Progenitor cell of endocrine pancreas (in vitro differentiated cells): Measurements from ENCODE around the gene SLC1A1. TPM values are rescaled to one million over a fixed set of nuclear protein-coding genes. Genes with fewer than 3 reads are reported as not detected.

Source experiments
- DNase-seq: peaks from one replicate; pipeline ENCODE4 v3.0.0; 2021; ENCODE audit warnings: low spot score; ENCODE audit not compliant: unreplicated experiment
- H3K27ac Mint-ChIP-seq: 2 replicates; pipeline ENCODE4 v1.8.0; 2021; ENCODE audit warnings: mild to moderate bottlenecking, moderate library complexity, mixed read lengths
- H3K27me3 Mint-ChIP-seq: 2 replicates; pipeline ENCODE4 v1.8.0; 2021; ENCODE audit warnings: mixed read lengths
- H3K36me3 Mint-ChIP-seq: 2 replicates; pipeline ENCODE4 v1.8.0; 2022; ENCODE audit warnings: mixed read lengths; ENCODE audit not compliant: insufficient read depth
- H3K4me1 Mint-ChIP-seq: 2 replicates; pipeline ENCODE4 v1.8.0; 2021; ENCODE audit warnings: low read depth, mixed read lengths
- H3K4me3 Mint-ChIP-seq: 2 replicates; pipeline ENCODE4 v1.8.0; 2021; ENCODE audit warnings: low read depth, mild to moderate bottlenecking, moderate library complexity, mixed read lengths
- H3K9me3 Mint-ChIP-seq: 2 replicates; pipeline ENCODE4 v1.8.0; 2021; ENCODE audit warnings: low read depth, mixed read lengths
- total RNA-seq: library from RNA; stranded (reverse); gene quantifications from 2 replicates; pipeline ENCODE4 v1.2.1, GENCODE V29; 2021
- TF ChIP-seq, protein P1 (sequence below): fragments of 200-600 bp; sonication (generic); IDR thresholded peaks from one replicate; pipeline ENCODE4 v1.5.0; 2021; ENCODE audit warnings: antibody characterized with exemption, mild to moderate bottlenecking; ENCODE audit not compliant: unreplicated experiment

The SLC1A1 gene
- total RNA-seq, 1 donor from 2014 or later = 3.8 TPM

DNA sequence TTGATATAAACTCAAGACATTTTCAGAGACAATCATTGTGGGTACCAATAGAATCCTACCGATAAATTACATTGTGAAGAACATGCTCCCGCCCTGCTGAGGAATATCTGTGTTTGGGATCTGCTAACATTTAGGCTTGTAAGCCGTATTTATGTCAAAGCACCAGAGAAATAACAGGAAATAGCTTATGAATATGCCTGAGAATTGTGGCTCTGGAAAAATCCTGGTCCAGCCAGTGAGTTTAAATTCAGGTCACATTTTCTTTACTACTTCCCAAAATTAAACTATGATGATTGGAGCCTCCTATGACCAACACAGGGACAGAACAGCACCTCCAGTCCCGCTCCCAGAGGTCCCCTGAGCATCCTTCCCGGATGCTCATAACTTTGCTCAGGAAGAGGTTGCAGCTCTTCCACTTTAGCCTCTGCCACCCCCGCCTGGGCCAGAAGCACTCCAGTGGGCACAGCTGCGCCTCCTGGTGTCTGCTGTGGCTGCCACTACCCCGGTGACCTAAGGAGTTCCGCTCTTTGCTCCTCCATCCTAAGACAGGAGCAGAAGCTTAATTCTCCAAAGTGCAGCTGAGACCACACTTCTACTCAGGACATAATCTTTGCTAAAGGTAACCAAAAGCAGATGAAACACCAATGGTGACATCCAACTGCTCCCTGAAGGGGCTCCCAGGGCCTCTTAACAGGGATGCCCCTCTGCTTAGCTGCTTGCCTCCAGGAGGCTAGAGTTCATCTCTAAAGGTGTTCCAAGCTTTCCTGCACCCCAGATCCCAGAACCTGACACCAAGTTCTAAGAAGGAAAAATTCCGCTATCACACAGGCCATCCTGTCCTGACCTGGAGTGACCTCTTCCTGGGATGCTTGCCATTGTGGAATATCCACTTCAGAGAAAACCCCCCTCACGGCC is 58.8 kb downstream of the SLC1A1 start:
- Mint-ChIP-seq H3K27me3 (no peaks in the 10 kb centered on the region), H3K9me3 (no peaks in the 10 kb centered on the region), H3K27ac (no peak overlapping the region), H3K36me3 (no peaks in the 10 kb centered on the region), H3K4me1 (peaks cover 3% of the 10 kb centered on the region), H3K4me3 (no peak overlapping the region)
- DNase-seq = peak; percentile 27
- TF ChIP-seq, protein P1, sequence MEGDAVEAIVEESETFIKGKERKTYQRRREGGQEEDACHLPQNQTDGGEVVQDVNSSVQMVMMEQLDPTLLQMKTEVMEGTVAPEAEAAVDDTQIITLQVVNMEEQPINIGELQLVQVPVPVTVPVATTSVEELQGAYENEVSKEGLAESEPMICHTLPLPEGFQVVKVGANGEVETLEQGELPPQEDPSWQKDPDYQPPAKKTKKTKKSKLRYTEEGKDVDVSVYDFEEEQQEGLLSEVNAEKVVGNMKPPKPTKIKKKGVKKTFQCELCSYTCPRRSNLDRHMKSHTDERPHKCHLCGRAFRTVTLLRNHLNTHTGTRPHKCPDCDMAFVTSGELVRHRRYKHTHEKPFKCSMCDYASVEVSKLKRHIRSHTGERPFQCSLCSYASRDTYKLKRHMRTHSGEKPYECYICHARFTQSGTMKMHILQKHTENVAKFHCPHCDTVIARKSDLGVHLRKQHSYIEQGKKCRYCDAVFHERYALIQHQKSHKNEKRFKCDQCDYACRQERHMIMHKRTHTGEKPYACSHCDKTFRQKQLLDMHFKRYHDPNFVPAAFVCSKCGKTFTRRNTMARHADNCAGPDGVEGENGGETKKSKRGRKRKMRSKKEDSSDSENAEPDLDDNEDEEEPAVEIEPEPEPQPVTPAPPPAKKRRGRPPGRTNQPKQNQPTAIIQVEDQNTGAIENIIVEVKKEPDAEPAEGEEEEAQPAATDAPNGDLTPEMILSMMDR = peak; percentile 60

DNA sequence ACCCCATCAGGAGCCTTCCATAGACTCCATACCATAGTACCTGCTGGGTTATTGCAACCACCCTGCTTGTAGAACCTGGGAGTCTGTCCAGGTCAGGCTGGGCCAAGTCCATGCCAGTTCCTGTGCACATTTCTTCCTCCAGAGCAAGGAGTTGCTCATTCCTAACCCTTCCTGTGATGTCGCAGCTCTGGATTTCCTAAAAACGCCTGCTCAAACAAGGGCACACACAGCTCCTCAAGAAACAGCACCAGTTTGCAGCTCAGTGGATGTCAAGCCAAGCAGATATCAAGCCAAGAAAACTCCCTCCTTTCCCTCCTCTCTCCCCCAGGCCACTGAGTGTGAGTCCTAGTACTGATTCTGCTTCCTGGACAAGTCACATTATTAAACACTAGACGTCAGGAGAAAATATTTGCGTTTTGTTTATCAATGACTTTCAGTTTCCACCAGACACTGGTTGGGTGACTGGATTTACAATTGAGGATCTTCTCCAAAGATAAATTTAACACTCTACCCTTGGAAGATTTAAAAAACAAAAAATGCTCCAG is 59.6 kb downstream of the SLC1A1 start:
- Mint-ChIP-seq H3K27me3 (no peaks in the 10 kb centered on the region), H3K27ac (no peak overlapping the region), H3K4me1 (peaks cover 3% of the 10 kb centered on the region), H3K36me3 (no peaks in the 10 kb centered on the region), H3K9me3 (no peaks in the 10 kb centered on the region), H3K4me3 (no peak overlapping the region)
- TF ChIP-seq, protein P1 = no peak
- DNase-seq = no peak

DNA sequence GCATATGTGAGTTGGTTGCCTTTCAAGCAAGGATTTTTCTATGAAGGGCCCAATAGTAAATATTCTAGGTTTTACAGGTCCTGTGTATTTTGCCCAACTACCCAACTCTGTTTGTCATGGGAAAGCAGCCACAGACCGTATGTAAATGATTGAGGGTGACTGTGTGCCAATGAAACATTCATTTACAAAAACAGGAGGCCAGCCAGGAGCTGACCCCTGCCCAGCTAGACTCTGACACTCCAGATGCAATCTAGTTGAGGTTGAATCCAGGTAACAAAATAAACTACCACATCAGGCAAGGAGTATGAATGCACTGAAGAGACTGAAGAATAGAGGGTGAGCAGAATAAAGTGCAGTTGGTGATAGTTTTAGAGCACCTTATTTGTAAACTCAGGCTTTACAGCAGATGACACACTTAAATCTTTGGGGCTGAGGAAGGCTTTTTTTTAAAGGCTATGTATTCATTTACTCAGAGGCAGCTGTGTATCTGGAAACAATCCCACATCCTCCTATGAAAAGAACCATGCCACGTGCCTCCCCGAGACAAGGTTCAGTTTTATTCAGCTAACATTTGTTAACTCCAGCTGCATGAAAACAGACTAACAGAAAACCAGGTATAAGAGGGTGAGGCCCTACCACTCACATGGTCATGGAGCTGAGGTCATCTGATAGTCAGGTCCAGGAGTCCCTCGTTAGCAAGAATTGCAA is 60.7 kb downstream of the SLC1A1 start:
- Mint-ChIP-seq H3K4me3 (no peak overlapping the region), H3K9me3 (no peaks in the 10 kb centered on the region), H3K27me3 (no peaks in the 10 kb centered on the region), H3K36me3 (no peaks in the 10 kb centered on the region), H3K27ac (no peak overlapping the region), H3K4me1 (peaks cover 3% of the 10 kb centered on the region)
- DNase-seq = no peak
- TF ChIP-seq, protein P1 = no peak

DNA sequence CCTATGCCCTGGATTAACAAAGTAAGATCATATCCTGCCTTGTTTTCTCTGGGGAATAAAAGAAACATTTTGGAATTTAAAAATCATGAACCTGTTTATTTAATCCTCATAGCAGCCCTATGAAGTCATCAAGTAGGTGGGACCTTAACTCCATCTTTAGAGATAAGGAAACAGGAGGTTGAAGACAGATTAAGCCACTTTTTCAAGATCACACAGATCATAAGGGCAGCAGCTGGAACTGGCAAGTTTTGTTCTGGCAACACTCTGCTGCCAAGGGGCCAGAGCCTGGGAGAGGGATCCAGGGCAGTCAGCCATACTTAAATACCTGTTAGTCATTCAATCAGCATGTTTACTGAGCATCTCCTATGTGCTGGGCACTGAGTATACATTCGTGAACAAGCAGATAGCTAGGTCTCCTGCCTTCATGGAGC is 63.7 kb downstream of the SLC1A1 start:
- Mint-ChIP-seq H3K36me3 (no peaks in the 10 kb centered on the region), H3K9me3 (no peaks in the 10 kb centered on the region), H3K27ac (no peak overlapping the region), H3K27me3 (no peaks in the 10 kb centered on the region), H3K4me3 (no peak overlapping the region), H3K4me1 (peaks cover 3% of the 10 kb centered on the region)
- no peak for DNase-seq
- TF ChIP-seq, protein P1 = no peak

DNA sequence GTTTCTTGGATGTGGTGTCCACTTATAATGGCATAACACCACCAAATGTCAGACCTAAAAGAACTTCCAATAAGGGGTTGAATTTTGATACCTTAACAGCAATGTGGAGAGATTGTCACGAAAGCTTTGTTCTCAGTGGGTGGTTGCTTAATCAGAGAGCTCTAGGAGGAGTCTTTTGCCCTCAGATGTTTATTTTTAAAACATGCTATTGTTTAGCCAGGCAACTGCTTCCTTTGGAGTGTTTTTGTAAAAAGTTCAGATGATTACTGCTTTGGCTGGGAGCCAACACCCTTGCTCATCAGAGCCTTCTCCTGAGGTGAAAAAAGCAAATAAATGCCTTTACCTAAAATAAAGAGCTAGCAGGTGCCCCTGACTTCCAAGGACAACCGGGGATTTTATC is 65.0 kb downstream of the SLC1A1 start:
- no peaks in the 10 kb centered on the region for H3K36me3 Mint-ChIP-seq
- peaks cover 3% of the 10 kb centered on the region for H3K4me1 Mint-ChIP-seq
- no peak for DNase-seq
- H3K9me3 Mint-ChIP-seq = no peaks in the 10 kb centered on the region
- no peaks in the 10 kb centered on the region for H3K27me3 Mint-ChIP-seq
- TF ChIP-seq, protein P1 = no peak
- no peak overlapping the region for H3K4me3 Mint-ChIP-seq
- H3K27ac Mint-ChIP-seq = no peak overlapping the region
